Measurements from ENCODE around the gene GAGE12G.

Gene GAGE12G

GRCh38 chrX:49618574-49618973, 48.4 kb downstream of the GAGE12G start:
- TF ChIP-seq CTCF (IDR thresholded peaks at IDR 0.05; ENCODE audit: low read depth, low read length) = no peak
- no peak for DNase-seq (ENCODE audit: low read depth, low spot score)
- no peak overlapping the region for H3K4me3 ChIP-seq (ENCODE audit: low read depth, low read length)
- in situ Hi-C loops (cut with HindIII; ENCODE audit: low sequenced_read_pairs) = no loop called here
